ENCODE measurements around the gene DNAJC3.
"Not testable (repeated sequence)": the region's sequence is repeated elsewhere in the genome, so short reads cannot be mapped to it uniquely, and the experiment has no call there.

Gene DNAJC3

DNA sequence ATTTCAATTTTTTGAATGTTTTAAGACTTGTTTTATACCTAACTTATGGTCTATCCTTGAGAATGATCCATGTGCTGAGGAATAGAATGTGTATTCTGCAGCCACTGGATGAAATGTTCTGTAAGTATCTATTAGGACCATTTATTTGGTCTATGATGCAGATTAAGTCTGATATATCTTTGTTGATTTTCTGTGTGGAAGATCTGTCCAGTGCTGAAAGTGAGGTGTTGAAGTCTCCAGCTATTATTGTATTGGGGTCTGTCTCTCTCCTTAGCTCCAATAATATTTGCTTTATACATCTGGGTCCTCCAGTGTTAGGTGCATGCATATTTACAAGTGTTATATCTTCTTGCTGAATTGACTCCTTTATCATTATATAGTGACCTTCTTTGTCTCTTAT lies 9.7 kb upstream of the DNAJC3 start:
- not testable (repeated sequence) for DNase-seq (ENCODE audit: low read depth in 2 of 2, low spot score in 1 of 2)

DNA sequence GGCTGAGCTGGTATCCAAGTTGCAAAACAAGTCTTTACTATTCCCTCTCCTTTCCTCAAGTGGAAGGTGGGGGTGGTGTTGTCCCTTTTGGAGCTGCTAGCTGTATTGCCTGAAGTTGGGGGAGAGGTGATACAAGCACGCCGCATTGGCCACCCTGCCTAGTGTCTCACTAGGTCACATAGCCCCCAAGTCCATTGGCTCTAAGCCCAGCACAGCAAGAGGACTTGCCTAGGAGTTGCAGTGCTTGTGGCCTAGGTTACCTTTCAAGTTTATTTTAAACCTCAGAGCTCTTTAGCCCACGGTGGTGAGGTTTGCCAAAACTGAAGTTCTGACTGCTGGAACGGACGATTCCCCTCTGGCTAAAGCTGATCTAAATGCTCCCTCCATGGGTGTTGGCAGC lies 5.3 kb upstream of the DNAJC3 start:
- DNase-seq (ENCODE audit: low read depth in 2 of 2, low spot score in 1 of 2) = no peak

DNA sequence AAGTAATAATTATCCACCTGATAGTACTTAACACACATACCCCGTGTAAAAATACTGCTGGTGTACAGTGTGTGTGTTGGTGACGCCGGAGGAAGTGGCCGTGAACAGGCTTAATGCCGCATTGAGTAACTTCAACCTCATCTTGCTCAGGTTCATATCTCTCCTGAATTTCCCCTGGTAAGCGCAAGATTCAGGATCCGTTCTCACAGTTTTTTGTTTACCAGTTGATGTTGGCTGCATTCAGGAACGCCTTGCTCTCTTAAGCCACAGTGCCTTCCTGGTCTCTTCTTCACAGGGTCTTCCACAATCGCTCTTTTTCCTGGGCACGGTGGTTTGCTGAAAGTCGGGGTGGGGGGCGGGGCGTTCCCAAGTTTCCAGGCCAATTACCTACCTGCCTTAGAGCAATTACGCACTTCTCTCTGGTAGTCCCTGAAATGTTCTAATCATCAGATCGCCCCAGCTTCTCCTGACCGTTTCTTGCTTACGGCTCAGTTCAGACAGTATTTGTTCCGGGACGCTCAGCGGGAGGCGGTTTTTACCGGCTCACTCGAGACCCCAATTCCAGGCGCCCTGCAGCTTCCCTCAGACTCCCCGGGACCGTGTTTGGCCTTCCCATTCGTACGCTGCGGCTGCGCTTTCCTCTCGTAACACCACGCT lies 706 bp upstream of the DNAJC3 start:
- no peak for DNase-seq (ENCODE audit: low read depth in 2 of 2, low spot score in 1 of 2)

DNA sequence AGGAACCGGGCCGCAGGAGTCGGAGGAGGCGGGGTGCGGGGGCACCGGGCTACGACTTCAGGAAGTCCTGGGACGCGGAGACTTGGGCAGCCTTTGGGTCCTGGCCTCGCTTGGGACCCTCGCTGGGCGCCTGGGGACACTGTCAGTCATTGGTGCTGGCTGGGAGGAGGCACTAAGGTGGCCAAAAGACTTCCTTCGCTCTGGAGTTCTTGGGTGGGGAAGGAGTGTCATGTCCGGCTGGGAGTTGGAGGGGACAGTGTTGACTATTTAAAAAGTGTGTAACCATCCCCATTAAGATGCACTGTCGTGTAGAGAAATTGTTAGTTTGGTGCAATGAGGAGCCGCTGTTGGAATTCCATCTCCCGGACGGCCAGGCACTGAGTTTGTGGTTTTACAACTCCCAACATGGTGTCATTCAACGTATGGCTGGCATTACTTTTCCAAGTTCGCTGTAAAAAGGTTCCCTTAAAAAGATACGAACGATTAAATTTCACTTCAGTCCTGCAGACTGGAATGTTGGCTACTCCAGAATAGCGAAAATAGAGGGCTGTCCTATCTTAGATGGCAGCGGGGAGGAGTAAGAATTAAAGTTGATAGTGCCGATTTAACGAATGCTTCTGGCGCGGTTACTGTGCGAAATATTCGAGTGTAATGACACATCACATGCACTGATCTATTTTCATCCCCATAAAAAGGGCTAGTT lies 776 bp downstream of the DNAJC3 start:
- DNase-seq (ENCODE audit: low read depth in 2 of 2, low spot score in 1 of 2) = no peak

DNA sequence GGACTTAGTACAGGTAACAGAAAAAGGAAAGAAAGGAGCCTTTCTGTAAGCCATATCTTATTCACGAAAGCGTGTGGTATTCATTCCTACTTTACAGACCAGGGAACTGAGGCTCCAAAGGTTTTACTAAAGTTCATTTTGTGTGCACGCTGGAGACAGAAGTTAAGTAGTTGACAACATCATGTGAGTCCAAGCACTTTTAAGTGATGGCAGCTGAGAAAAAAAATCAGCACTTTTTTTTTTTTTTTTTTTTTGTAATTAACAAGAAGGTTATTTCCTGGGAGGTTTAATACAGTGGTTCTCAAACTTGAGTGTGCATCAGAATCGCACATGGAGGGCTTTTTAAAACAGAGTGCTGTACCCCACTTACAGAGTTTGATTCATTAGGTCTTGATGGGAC lies 2.0 kb downstream of the DNAJC3 start:
- no peak for DNase-seq (ENCODE audit: low read depth in 2 of 2, low spot score in 1 of 2)

DNA sequence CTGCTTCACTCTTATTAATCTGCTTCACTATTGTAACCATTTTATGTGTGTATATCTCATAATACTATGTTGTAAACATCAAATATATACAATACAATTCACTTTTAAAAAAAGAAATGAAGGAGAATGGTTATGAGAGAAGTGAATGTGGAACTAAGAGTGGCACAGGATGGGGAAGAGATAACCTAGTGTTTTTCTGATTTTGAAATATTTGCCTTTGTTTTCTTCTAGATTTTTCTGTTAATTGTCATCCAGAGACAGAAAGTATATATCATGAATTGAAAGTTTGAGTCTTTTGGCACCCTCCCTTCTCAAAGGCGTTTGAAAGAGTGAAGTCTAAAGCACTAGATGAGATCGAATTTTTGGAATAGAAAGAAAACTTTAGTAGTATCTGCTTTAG lies 2.8 kb downstream of the DNAJC3 start:
- DNase-seq (ENCODE audit: low read depth in 2 of 2, low spot score in 1 of 2) = no peak

DNA sequence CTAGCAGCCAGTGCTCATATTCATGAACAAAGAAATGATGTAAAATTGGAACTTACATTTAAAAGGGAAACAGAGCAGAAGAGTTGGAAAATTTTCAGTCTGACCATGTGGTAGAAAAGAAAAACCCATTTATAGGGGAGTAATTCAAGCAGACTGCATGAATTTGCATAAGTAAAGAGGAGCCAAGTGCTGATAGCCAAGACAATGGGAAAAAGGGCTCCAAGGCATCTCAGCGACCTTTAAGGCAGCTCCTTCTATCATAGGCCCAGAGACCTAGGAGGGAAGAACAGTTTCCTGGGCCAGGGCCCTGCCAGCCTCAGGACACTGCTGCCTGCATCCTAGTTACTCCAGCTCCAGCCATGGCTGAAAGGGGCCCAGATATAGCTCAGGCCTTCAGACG lies 7.5 kb downstream of the DNAJC3 start:
- DNase-seq (ENCODE audit: low read depth in 2 of 2, low spot score in 1 of 2) = no peak

DNA sequence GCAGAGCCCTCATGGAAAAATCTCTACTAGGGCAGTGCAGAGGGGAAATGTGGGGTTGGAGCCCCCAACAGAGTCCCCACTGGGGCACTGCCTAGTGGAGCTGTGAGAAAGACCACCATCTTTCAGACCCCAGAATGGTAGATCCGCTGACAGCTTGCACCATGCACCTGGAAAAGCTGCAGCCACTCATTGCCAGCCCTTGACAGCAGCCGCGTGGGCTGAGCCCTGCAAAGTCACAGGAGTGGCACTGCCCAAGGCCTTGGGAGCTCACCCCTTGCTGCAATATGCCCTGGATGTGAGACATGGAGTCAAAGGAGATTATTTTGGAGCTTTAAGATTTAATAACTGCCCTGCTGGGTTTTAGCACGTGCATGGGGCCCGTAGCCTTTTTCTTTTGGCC lies 8.0 kb downstream of the DNAJC3 start:
- DNase-seq (ENCODE audit: low read depth in 2 of 2, low spot score in 1 of 2) = not testable (repeated sequence)

DNA sequence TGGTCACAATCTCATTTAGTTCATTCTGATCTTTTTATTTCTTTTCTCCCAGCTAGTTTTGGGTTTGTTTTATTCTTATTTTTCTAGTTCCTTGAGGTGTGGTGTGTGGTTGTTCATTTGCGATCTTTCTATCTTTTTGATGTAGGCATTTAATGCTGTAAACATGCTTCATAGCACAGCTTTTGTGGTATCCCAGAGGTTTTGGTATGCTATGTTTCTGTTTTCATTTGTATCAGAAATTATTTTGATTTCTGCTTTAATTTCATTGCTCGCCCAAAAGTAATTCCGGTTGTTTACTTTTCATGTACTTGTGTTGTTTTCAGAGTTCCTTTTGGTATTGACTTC lies 12.6 kb downstream of the DNAJC3 start:
- no peak for DNase-seq (ENCODE audit: low read depth in 2 of 2, low spot score in 1 of 2)

DNA sequence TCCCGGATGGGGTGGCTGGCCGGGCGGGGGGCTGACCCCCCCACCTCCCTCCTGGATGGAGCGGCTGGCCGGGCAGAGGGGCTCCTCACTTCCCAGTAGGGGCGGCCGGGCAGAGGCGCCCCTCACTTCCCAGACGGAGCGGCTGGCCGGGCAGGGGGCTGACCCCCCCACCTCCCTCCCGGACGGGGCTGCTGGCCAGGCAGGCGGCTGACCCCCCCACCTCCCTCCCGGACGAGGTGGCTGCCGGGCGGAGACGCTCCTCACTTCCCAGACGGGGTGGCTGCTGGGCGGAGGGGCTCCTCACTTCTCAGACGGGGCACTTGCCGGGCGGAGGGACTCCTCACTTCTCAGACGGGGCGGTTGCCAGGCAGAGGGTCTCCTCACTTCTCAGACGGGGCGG lies 14.0 kb downstream of the DNAJC3 start:
- DNase-seq (ENCODE audit: low read depth in 2 of 2, low spot score in 1 of 2) = not testable (repeated sequence)

DNA sequence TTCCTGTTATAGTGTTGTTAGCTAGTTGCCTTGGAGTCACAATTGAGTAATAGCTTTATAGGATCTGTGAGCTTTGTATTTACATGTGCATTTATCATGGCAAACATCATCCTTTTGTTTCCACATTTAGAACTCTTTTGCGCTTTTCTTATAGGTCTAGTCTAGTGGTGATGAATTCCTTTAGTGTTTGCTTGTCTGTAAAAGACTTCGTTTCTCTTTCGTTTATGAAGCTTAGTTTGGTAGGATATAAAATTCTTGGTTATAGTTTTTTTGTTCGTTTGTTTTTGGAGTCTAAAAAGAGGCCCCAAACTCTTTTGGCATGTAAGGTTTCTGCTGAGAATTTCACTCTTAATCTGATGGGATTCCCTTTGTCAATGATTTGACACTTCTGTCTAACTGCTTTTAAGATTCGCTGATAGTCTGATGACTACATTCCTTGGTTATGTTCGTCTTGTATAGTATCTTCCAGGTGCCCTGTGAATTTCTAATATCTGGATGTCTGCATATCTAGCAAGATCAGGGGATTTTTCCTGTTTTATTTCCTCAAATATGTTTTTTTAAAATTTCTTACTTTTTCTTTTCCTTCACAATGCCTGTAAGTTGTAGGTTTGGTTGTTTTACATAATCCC lies 20.2 kb downstream of the DNAJC3 start:
- no peak for DNase-seq (ENCODE audit: low read depth in 2 of 2, low spot score in 1 of 2)

DNA sequence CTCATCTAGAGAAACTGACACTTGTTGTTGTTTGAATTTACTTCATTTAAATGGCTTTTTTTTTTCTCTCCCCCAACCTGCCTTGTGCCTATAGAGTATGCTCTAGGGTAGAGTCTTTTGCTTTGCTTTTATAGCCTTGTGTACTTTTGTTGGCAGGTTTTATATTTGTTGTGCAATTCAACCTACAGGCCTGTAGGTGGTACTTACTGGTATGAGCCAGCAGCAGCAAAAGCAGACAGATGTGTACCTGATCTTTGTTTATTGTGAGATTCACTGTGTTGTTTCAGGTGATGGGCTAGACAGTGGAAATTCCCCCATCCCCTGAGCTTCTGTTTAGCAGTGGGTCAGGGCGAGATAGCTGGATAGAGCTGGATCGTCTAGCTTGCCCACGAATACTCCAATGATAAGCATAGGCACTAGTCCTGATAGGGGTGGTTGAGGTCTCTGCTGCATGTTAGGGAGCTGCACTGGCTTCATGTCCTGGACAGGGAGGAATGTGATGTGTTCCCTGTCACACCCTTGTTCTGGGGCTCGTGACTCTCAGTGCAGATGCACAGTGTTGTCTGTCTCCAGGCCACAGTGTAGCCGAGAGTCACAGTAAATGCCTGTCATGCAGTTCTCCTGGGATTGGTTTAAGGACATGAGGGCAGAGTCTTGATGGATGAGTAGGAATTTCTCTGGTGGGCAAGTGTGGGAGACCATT lies 21.3 kb downstream of the DNAJC3 start:
- no peak for DNase-seq (ENCODE audit: low read depth in 2 of 2, low spot score in 1 of 2)

DNA sequence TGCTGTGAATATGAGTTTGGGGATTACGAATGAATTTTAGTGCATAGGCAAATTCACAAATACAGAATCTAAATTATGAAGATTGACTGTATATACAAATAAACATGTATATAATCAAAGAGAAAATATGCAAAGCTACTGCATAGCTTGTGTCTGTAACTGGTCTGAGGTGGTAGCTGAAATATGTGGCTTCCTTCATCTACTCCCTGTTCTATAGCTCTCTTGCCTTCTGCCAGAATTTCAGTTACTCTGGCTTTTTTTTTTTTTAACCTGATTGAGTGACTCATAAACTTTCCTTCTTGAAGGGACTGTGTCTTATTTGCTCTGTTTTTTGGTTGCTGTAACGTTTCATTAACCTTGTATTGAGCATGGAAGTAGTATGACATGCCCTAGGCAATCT lies 26.6 kb downstream of the DNAJC3 start:
- DNase-seq (ENCODE audit: low read depth in 2 of 2, low spot score in 1 of 2) = no peak

DNA sequence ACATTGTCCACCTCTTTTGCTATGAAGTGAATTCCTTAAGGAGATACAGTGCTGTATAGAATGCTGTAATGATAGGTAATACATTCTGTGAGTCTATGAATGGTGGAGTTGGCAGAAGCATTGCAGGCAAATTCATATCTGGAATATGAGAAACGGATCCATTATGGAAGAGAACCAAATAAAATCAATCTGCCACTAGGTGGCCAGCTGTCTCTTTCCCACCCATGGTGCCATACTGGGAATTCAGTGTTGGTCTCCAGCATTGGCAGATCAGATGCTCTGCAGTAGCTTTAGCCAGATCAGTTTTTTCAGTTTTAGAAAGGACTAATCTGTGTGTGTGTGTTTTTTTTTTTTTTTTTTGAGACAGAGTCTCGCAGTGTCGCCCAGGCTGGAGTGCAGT lies 27.6 kb downstream of the DNAJC3 start:
- no peak for DNase-seq (ENCODE audit: low read depth in 2 of 2, low spot score in 1 of 2)

DNA sequence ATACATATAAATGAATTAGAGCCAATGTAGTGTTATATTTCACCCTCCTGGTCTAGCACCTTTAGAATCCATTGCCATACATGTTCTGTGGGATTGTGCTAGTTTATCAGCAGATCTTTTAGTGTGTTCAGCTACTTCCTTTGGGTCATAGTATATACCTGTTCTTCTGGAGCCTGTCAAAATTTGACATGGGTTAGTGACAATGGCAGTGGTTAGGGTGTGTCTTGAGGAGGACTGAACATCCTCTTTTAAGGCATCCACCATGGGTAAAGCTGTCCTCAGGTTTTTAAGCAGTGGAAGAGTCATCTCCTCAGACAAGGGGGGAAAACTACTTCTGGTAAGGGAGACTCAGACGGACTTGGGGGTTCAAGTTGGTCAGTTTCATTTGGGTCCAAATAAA lies 29.4 kb downstream of the DNAJC3 start:
- DNase-seq (ENCODE audit: low read depth in 2 of 2, low spot score in 1 of 2) = no peak

DNA sequence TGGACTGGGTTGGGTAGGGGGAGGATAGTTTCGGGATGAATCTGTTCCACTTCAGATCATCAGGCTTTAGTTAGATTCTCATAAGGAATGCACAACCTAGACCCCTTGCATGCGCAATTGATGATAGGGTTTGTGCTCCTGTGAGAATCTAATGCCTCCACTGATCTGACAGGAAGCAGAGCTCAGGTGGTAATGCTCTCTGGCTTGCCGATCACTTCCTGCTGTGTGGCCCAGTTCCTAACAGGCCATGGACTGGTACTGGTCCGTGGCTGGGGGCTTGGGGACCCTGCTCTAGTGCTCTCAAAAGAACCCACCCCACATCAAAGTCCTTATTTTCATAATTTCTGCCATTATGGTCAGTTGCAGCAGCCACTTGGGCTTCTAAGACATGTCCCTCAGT lies 30.1 kb downstream of the DNAJC3 start:
- DNase-seq (ENCODE audit: low read depth in 2 of 2, low spot score in 1 of 2) = no peak

DNA sequence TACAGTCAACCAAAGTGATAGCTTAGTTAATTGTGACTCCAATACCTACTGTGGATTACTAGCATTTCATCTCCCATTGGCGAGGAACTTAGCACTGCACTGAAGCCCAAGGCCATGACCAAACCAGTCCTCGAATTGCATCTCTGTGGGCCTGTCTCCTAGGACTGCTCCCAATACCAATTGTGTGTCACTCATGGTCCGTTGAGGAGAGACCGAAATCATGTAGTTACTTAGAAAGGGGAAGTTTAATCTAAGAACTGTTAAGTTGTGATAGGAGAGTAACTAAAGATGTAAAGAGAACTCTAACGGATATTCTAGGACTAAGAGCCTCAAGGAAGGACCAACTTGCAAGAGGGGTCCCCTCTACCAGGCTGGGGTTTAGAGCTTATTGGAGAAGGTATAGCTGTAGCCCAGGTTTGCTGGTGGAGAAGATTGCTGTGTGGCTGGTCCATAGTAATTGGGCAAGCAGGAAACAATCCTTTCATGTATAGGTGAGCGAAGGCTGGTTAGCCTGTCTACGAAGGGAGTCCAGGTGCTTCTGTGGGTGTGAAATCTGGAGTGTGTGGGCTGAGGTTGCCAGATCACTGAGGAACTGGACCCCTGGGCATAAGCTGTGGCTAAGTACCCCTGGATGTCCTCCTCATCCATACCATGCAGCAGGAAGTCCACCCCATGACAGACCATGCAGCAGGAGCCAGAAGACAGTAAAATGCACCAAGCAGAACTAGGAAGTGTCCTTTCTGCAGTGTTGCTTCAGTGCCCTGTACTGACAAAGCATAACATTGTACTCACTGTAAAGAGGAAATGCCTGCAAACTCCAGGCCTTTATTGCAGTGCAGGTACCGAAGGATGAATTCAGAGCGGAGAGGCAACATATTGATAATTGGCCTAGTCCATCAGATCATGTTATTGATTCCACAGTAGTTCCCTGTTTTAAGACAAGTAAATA lies 30.8 kb downstream of the DNAJC3 start:
- DNase-seq (ENCODE audit: low read depth in 2 of 2, low spot score in 1 of 2) = no peak

DNA sequence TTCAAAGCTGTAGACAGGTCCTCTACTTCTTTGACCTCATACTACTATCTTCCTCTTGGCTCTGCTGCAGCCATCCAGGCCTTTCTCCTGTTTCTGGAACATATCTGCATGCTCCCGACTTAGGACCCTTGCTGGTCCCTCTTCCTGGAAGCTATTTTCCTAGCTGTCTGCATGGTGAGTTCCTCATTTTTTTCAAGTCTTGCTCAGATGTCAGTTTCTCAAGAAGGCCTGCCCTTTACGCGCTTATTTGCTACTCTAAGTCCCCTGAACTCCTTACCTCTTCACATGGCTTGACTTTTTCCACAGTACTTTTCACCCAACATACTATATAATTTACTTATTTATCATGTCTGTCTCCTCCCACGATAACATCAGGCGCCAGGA lies 31.4 kb downstream of the DNAJC3 start:
- no peak for DNase-seq (ENCODE audit: low read depth in 2 of 2, low spot score in 1 of 2)

DNA sequence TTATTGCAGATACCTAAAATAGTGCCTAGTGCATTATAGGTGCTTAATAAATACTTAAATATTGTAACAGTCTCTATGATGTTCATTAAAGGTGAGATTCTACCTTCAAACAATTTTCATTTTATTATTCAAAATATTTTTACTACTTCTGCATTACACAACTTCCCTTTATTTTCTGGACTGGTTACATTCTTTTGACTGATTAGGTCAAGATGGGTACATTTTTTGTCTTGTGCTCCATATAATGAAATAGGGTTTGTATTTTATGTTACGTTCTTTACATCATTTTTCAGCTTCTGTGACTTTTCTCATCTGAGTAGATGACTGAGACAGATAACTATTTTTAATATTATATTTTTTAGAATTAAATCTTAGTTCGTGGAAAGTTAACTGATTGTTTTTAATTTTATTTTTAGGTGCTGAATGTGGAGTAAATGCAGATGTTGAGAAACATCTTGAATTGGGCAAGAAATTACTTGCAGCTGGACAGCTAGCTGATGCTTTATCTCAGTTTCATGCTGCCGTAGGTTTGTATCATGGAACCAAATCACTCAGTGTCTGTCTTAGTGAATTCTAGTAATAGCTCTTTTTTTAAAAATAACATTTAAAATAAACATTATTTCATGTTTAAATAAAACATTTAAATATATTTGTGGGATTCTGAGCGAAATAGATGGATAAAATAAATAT lies 32.0 kb downstream of the DNAJC3 start:
- DNase-seq (ENCODE audit: low read depth in 2 of 2, low spot score in 1 of 2) = no peak

DNA sequence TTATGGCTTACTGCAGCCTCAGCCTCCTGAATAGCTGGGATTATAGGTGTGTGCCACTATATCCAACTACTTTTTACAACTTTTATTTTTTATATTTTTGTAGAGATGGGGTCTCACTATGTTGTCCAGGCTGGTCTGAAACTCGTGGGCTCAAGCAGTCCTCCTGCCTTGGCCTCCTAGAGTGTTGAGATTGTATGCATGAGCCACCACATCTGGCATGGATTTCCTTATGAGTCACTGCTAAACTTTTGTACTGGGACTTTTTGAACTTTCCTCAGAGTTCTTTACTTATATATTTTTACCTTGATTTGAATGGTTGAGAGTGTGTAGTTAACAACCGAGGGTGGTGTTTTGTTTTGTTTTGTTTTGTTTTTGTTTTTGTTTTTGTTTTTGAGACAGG lies 33.4 kb downstream of the DNAJC3 start:
- DNase-seq (ENCODE audit: low read depth in 2 of 2, low spot score in 1 of 2) = no peak
